Measurements from ENCODE around the gene CHD5.

CHD5 gene

GRCh38 chr1:6152181-6152580, 27.9 kb downstream of the CHD5 start:
- Histone ChIP-seq H3K18ac (ENCODE audit: low read length) (no peak overlapping the region), H3K9me3 (ENCODE audit: insufficient read depth, low read depth, low read length) (peaks cover 2% of the 10 kb centered on the region), H3K27ac (ENCODE audit: low read depth, low read length) (no peak overlapping the region), H3K23ac (ENCODE audit: low read length) (no peak overlapping the region), H3K4me1 (ENCODE audit: control insufficient read depth in 1 of 2, insufficient read depth in 2 of 2, low read length in 2 of 2) (peaks cover 0 to 5% of the 10 kb centered on the region in 2 experiments), H4K8ac (ENCODE audit: low read depth, low read length) (no peak overlapping the region), H3K4me2 (ENCODE audit: low read length) (no peak overlapping the region), H3K4me3 (ENCODE audit: low read depth, low read length) (no peak overlapping the region), H3K14ac (ENCODE audit: low read length) (no peak overlapping the region), H3K27me3 (ENCODE audit: insufficient read depth, low read length) (peaks cover 2% of the 10 kb centered on the region), H2AFZ (ENCODE audit: insufficient read depth, low read length, poor library complexity) (no peak overlapping the region), H3K9ac (ENCODE audit: low read length) (no peak overlapping the region), H2BK12ac (ENCODE audit: low read length) (no peak overlapping the region), H4K12ac (ENCODE audit: low read depth, low read length) (no peak overlapping the region), H3K79me2 (ENCODE audit: control insufficient read depth, insufficient read depth, low read length, poor library complexity) (no peaks in the 10 kb centered on the region), H2BK120ac (ENCODE audit: insufficient read depth, low read length, poor library complexity) (no peak overlapping the region), H3K36me3 (ENCODE audit: control insufficient read depth in 1 of 2, insufficient read depth in 2 of 2, low read length in 2 of 2) (no peaks in the 10 kb centered on the region), H4K91ac (ENCODE audit: low read depth, low read length) (no peak overlapping the region), H3K79me1 (ENCODE audit: low read length) (no peaks in the 10 kb centered on the region), H3K4ac (ENCODE audit: low read depth, low read length) (no peak overlapping the region), H2AK5ac (ENCODE audit: low read length) (no peak overlapping the region), H2BK5ac (ENCODE audit: low read depth, low read length, poor library complexity) (no peak overlapping the region)
- no CpG with 5 or more reads among the region's 11 CpGs for WGBS (ENCODE audit: extremely low coverage, insufficient coverage, insufficient read length)
- DNase-seq: no peak

DNA sequence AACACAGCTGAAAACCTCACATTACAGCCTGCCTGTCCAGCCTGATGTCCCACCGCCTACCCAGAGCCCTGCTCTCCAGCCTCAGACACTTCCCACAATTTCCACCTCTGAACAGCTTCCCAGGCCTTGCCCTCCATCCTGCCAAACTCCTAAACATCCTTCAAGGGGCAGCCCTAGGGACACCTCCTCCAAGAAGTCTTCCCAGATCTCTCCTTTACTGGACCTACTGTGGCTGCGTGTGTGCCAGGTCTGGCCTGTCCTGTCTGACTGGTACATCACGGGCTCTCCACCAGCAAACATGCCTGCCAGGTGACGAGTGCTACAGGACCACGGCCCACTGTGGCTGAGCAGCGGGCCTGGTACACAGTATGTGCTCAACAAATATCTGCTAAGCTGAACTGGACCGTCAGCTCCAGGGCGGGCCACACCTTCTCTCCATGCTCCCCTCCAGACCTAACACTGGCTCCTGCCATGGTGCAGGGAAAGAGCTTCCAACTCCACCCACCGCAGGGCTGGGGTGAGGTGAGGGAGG, 28.8 kb downstream of the CHD5 start:
- Histone ChIP-seq H2BK5ac (ENCODE audit: low read depth, low read length, poor library complexity) (no peak overlapping the region), H3K9ac (ENCODE audit: low read length) (no peak overlapping the region), H4K12ac (ENCODE audit: low read depth, low read length) (no peak overlapping the region), H2BK120ac (ENCODE audit: insufficient read depth, low read length, poor library complexity) (no peak overlapping the region), H3K79me1 (ENCODE audit: low read length) (no peaks in the 10 kb centered on the region), H4K91ac (ENCODE audit: low read depth, low read length) (no peak overlapping the region), H2AFZ (ENCODE audit: insufficient read depth, low read length, poor library complexity) (no peak overlapping the region), H3K4me3 (ENCODE audit: low read depth, low read length) (no peak overlapping the region), H2BK12ac (ENCODE audit: low read length) (no peak overlapping the region), H3K23ac (ENCODE audit: low read length) (no peak overlapping the region), H3K9me3 (ENCODE audit: insufficient read depth, low read depth, low read length) (peaks cover 2% of the 10 kb centered on the region), H3K4ac (ENCODE audit: low read depth, low read length) (no peak overlapping the region), H2AK5ac (ENCODE audit: low read length) (no peak overlapping the region), H3K4me2 (ENCODE audit: low read length) (no peak overlapping the region), H3K4me1 (ENCODE audit: control insufficient read depth in 1 of 2, insufficient read depth in 2 of 2, low read length in 2 of 2) (peaks cover 0 to 5% of the 10 kb centered on the region in 2 experiments), H3K14ac (ENCODE audit: low read length) (no peak overlapping the region), H3K18ac (ENCODE audit: low read length) (no peak overlapping the region), H4K8ac (ENCODE audit: low read depth, low read length) (no peak overlapping the region), H3K79me2 (ENCODE audit: control insufficient read depth, insufficient read depth, low read length, poor library complexity) (no peaks in the 10 kb centered on the region), H3K27me3 (ENCODE audit: insufficient read depth, low read length) (peaks cover 2% of the 10 kb centered on the region), H3K27ac (ENCODE audit: low read depth, low read length) (no peak overlapping the region), H3K36me3 (ENCODE audit: control insufficient read depth in 1 of 2, insufficient read depth in 2 of 2, low read length in 2 of 2) (no peaks in the 10 kb centered on the region)
- WGBS (ENCODE audit: extremely low coverage, insufficient coverage, insufficient read length): no CpG with 5 or more reads among the region's 9 CpGs
- DNase-seq: no peak

- Histone ChIP-seq H3K9ac (ENCODE audit: low read length) (no peak overlapping the region), H3K4me1 (ENCODE audit: control insufficient read depth in 1 of 2, insufficient read depth in 2 of 2, low read length in 2 of 2) (peaks cover 0 to 5% of the 10 kb centered on the region in 2 experiments), H4K8ac (ENCODE audit: low read depth, low read length) (no peak overlapping the region), H3K27me3 (ENCODE audit: insufficient read depth, low read length) (peaks cover 2% of the 10 kb centered on the region), H3K36me3 (ENCODE audit: control insufficient read depth in 1 of 2, insufficient read depth in 2 of 2, low read length in 2 of 2) (no peaks in the 10 kb centered on the region), H2BK120ac (ENCODE audit: insufficient read depth, low read length, poor library complexity) (no peak overlapping the region), H2AK5ac (ENCODE audit: low read length) (no peak overlapping the region), H3K4me2 (ENCODE audit: low read length) (no peak overlapping the region), H3K18ac (ENCODE audit: low read length) (no peak overlapping the region), H3K79me2 (ENCODE audit: control insufficient read depth, insufficient read depth, low read length, poor library complexity) (no peaks in the 10 kb centered on the region), H3K14ac (ENCODE audit: low read length) (no peak overlapping the region), H3K4ac (ENCODE audit: low read depth, low read length) (no peak overlapping the region), H3K79me1 (ENCODE audit: low read length) (no peaks in the 10 kb centered on the region), H3K9me3 (ENCODE audit: insufficient read depth, low read depth, low read length) (peaks cover 2% of the 10 kb centered on the region), H2BK5ac (ENCODE audit: low read depth, low read length, poor library complexity) (no peak overlapping the region), H3K27ac (ENCODE audit: low read depth, low read length) (no peak overlapping the region), H2AFZ (ENCODE audit: insufficient read depth, low read length, poor library complexity) (no peak overlapping the region), H3K4me3 (ENCODE audit: low read depth, low read length) (no peak overlapping the region), H4K91ac (ENCODE audit: low read depth, low read length) (no peak overlapping the region), H3K23ac (ENCODE audit: low read length) (no peak overlapping the region), H2BK12ac (ENCODE audit: low read length) (no peak overlapping the region), H4K12ac (ENCODE audit: low read depth, low read length) (no peak overlapping the region)
- no peak for DNase-seq
- WGBS (ENCODE audit: extremely low coverage, insufficient coverage, insufficient read length): 100% methylated on average over 6 of the region's 11 CpGs
Observed at GRCh38 chr1:6150006-6150938, 29.8 kb downstream of the CHD5 start.

GRCh38 chr1:6149597-6149996, 30.5 kb downstream of the CHD5 start:
- Histone ChIP-seq H3K27ac (ENCODE audit: low read depth, low read length) (no peak overlapping the region), H2BK5ac (ENCODE audit: low read depth, low read length, poor library complexity) (no peak overlapping the region), H2AFZ (ENCODE audit: insufficient read depth, low read length, poor library complexity) (no peak overlapping the region), H3K9me3 (ENCODE audit: insufficient read depth, low read depth, low read length) (peaks cover 2% of the 10 kb centered on the region), H3K27me3 (ENCODE audit: insufficient read depth, low read length) (peaks cover 2% of the 10 kb centered on the region), H3K79me2 (ENCODE audit: control insufficient read depth, insufficient read depth, low read length, poor library complexity) (no peaks in the 10 kb centered on the region), H3K36me3 (ENCODE audit: control insufficient read depth in 1 of 2, insufficient read depth in 2 of 2, low read length in 2 of 2) (no peaks in the 10 kb centered on the region), H3K4me2 (ENCODE audit: low read length) (no peak overlapping the region), H3K9ac (ENCODE audit: low read length) (no peak overlapping the region), H2BK12ac (ENCODE audit: low read length) (no peak overlapping the region), H3K79me1 (ENCODE audit: low read length) (no peaks in the 10 kb centered on the region), H4K91ac (ENCODE audit: low read depth, low read length) (no peak overlapping the region), H3K4me1 (ENCODE audit: control insufficient read depth in 1 of 2, insufficient read depth in 2 of 2, low read length in 2 of 2) (peaks cover 0 to 5% of the 10 kb centered on the region in 2 experiments), H4K12ac (ENCODE audit: low read depth, low read length) (no peak overlapping the region), H2BK120ac (ENCODE audit: insufficient read depth, low read length, poor library complexity) (no peak overlapping the region), H2AK5ac (ENCODE audit: low read length) (no peak overlapping the region), H3K4me3 (ENCODE audit: low read depth, low read length) (no peak overlapping the region), H3K14ac (ENCODE audit: low read length) (no peak overlapping the region), H3K4ac (ENCODE audit: low read depth, low read length) (no peak overlapping the region), H3K18ac (ENCODE audit: low read length) (no peak overlapping the region), H4K8ac (ENCODE audit: low read depth, low read length) (no peak overlapping the region), H3K23ac (ENCODE audit: low read length) (no peak overlapping the region)
- WGBS (ENCODE audit: extremely low coverage, insufficient coverage, insufficient read length): no CpG with 5 or more reads among the region's 1 CpG
- DNase-seq: no peak

Data from trophoblast cell (in vitro differentiated cells and primary cell).